HG02759 (cell line): ENCODE measurements around the gene THBD.

Source experiments
- ATAC-seq: cut with Tn5 transposase; IDR thresholded peaks from one replicate; pipeline ENCODE4 v1.9.1; 2021; ENCODE audit warnings: mild to moderate bottlenecking, moderate library complexity; ENCODE audit not compliant: unreplicated experiment

Gene THBD

DNA sequence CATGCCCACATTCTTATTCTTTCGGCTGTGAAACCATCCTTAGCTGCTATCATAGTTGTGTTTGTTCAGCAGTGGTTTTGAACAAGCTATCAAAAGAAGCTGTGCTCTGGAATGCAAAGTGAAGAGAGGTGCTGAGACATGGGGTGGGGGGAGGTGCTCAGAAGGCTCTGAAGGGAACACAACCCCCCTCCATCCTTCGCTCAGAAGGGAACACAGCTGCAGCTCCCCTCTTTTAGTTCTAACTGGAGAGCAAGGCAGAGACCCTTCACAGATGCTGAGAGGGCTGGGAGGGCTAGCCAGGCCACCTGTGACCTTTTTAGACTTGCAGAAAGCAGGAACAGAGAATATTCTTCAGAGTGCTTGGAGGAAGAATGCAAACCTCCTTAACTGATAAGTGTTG, 32.0 kb downstream of the THBD start:
- no peak for ATAC-seq

DNA sequence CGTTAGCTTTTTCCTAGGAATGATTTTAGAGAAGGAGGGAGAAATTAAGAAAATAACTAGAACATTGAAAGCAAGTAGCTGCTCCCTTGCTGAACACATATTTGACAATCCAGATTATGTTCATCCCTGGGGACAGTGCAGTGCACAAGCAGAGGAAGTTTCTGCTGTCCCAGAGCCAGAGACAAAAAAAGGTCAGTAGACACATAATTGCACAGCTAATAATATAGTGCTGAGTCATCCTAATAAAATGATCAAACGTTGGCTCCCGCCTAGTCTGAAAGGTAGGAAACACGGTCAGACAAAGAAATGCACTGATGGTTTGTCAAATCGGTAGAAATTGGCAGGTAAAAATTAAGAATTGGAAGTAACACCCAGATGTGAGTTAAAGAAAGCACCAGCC, 36.0 kb downstream of the THBD start:
- no peak for ATAC-seq

DNA sequence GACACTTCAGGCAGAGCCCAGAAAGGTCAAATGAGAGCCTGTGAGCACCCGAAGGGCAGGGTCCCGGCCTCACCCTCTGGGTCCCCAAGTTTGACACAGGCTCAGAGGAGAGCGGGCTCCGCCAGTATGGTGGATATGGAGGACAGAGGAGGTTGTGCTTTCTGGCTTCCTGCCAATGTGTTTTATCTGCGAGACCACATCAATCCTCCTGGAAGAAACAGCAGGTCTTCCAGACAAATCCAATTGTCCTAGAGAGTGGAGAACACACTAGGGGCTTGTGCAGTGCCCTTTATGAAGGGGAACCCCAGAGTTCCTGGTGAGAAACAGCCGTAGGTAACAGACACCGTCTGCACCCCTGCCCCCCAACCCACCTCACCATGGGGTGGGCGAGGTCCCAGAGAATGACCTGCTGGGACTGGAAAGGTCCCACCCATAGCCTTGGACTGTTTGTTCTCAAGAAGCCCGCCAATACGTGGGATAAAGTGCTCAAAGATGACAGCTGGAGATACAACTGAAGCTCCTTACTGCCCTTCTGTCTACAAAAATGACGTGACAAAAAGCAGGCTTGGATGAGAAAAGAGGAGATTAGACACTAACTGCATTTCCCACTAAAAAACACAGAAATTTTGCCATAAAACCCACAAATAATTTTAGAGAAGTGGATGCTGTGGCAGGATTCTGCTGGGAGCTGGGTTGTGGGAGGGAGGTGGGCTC, 38.3 kb downstream of the THBD start:
- ATAC-seq = no peak

DNA sequence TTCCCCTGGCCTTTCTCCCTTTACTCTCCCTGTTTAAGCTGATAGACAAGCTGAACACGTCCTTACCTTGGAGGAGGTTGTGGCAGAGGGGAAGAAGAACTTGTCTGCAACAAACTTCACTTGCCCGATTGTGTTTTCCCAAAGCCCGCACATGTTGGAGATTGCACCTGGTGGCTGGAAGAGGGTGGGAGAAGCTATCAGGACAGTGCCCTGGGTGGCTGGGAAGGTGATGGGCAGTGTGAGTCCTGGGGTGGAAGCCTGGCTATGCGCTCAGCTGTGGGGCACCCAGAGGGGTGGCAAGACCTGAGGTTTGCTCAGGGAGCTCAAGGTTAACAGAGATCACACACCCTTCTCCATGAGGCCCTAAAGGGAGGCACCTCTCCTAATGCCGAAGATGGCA, 39.4 kb downstream of the THBD start:
- no peak for ATAC-seq

DNA sequence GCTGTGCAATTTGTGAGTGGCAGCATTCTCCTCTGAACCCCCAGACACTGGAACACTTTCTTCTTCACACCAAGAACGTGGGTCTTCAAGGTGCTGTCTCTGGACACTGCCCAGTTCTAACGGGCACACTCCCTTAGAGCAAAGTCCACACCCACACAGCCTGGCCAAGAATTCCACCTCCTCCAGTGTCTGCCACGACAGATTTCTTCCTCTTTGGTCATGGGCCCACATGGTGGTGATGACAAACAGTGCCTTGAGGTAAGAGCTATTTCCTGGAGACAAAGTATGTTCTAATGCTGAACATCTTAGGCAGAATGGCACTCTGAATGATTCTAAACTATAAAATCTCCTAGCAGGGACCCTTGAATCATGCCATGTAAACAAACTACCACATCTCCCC, 39.8 kb downstream of the THBD start:
- no peak for ATAC-seq

DNA sequence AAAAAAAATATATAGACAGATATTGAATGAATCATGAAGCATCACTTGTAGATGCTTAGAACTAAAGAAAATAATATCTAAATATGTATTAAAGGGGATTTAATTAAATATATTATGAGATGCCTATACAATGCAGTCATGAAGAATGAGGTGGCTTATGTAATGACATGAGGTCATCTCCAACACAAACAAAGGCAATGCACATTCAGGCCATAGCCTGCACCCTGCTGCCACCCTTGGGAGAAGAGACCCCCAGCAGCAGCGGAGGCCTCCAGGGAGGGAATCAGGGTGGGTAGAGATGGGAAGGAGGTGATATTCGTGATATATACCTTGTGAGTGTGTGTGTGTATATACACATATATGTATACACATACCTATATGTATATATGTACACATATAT, 40.8 kb downstream of the THBD start:
- no peak for ATAC-seq

DNA sequence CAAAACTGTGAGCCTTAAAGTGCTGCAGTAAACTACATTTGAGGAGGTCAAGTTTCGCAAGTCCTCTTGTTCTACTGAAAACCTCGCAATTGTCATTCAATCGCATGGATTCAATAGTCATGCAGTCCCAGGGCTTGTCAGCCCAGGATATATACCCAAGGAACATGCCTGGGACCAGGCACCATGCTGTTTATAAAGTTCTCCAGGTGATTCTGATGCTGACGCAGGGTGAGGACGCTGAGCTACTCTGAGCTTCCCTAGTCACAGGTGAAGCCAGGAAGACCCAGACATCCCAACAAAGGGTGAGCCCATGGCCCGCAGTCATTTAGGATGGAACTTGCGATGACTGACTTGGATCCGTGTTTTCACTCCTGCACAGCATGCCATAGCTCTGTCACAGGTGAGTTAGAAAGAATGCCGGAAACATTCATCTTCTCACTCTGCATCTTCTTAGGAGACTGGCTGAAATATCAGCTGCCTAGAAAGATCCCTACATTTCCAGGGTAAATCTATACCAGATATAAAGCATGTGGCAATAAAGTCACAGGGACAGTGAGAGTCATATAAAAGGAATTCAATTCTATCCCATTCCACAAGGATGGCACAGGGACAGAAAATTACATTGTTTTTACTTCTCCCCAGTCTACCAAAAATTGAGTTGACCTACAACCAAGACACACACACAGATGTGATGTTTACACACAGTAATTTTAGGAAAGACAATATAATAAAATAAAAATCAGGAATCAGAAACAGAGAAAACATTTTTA, 41.4 kb downstream of the THBD start:
- no peak for ATAC-seq

DNA sequence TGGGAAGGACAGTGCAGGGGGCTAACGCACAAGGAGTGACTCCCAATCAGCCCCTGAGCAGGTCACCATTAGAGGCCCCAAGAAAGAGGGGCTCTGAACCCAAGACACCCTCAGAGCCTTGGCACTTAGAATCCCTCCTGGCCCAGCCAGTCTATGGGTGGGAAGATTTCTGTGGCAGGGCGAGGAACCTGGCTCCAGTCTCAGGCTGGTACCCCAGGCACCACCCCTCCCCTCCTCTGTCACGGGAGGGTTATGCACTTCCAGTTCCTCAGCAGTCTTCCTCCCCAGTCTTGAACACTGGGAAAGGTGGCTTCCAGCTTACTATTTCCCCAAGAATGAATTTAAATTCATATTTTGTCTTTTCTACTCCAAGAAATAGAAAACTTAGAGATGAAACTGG, 42.0 kb downstream of the THBD start:
- ATAC-seq = no peak

DNA sequence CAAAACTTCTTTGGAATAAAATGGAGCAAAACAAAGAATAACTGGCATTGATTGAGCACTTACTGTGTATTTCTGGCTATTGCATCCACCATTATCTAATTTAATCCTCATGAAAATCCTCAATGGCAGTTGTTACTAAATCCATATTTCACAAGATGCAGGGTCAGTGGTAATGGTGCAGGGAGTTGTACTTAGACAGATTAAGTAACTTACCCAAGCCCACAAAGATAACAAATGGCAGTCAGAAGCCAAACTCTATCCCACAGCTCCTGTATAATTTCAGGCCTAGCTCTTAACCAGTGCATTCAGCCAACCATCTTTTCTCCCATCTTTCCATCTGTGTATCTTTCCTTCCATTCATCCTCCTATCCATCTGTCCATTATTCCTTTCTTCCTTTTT, 43.7 kb downstream of the THBD start:
- ATAC-seq = no peak

DNA sequence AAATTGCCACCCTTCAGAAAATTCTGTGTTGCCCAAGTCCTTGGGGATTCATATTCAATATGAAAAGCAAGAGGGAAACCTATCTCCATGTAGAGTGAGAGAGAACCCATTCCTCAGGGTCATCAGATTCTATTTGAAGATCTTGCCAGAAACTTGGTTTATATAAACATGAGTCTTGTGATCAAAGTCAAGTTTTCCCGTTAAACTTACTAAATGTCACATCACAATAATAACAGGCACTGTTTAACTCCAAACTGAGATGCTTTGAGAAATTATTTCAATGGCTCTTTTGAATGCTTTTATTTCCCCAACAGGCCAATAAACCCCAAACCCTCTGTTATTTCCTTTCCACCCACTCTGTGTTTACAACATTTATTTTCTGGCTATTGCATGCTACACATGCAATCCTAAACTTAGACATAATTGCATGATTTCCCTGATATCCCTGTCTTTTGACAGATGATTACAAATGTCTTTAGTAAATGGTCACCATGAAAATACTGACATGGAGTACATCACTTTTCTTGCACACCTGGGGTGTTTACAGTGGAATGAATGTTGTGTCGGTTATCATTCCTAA, 45.5 kb downstream of the THBD start:
- ATAC-seq = no peak

DNA sequence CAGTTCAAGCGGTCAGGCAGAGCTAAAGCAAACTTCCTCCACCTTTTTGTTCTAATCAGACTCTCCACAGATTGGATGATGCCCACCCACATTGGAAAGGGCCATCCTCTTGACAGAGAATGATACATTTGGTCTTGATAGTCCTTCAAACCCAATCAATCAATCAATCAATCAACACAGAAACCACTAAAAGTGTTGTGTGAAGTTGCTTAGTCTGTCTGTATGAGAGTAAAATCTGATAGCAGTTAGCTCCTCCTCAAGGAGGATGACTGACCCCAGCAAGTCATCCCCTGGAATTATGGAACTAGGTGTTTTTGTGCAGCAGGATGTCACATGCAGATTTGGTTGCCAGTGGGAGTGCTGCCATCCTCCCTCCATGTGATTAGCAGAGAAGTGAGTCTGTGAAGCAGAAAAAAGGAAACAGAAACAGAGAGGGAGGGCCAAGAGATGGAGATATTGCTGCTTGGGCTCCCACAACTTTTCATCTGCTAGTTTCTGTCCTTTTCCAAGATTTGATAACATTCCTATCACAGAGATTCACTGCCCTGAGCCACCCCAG, 46.3 kb downstream of the THBD start:
- no peak for ATAC-seq

DNA sequence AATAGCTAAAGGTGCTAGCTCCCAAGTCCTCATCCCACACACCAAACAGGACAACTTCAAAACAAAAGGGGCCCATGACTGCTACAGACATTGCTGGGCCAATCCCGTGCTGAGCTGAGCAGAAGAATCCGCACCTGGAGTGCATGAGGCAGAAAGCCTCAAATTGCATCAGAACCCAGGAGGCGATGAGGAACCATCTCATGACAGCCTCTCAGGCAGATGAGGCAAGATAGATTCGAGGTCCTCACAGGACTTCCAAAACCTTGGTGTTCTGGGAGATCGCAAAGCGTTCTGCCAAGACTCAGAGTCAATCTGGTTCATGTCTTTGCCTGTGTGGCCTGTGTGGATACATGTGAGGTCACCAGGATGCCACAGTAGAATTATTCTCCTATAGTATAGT, 47.2 kb downstream of the THBD start:
- no peak for ATAC-seq

DNA sequence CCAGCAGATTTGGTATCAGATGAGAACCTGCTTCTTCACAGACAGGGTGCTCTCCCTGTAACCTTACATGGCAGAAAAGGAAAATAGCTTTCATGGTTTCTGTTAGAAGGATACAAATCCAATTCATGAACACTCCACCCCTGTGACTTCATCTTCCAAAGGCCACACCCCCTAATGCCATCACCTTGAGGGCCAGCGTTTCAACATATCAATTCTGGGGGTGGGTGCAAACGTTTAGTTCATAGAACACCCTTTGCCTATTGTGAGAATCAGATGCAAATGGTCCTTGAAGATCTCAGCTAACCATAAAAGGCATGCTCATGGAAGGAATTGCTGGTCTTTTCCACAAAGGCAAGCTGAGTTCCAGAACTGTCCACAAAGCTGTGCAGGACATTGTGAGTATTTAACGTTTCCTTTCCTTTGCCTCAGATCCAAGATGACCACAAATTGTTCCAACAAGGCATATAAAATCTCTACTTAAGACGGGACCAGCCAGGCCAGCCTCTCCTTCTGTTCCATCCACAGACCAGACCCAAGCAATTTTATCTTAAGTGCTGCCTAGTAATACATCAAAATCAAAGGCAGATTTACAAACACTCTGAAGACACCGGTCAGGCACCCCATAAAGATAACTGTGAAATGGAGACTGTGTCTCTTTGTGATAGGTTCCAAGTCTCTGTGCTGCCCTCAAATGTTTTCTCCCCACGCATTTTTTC, 49.1 kb downstream of the THBD start:
- ATAC-seq = no peak

DNA sequence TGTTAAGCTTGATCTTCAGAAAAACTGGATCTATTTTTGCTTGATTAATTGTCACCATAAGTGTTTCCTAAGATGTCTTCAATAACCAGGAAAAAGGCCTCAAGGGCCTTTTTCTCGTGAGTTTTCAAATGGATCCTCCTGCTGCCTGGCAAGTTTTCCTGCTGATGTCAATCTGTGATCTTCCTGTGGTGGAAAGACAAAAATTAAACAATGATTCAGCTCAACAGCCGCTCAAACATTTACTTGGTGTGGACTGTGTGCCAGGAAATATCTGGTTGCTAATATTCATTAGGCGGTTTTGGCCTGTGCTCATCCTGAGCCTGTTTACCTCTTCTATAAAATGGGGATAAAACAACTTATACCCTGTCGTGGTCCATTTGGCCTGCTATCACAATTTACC, 49.7 kb downstream of the THBD start:
- ATAC-seq = no peak

DNA sequence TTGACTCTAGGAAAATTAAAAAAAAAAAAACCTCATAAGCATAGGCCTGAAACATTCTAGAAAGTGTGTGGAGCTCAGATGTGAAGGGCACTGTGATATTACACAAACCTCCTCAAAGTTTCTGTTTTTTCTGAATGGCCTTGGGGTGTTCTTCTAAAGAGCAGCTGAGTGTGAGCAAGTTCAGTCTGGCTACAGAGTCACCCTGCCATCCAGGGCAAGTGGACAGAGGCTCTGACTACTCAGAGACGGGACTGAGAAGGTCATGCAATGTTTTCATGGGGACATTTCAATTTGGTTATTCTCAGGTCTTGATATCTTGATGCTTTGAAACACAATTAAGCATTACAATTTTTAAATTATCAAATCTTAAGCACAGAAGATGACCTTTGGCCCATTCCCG, 51.0 kb downstream of the THBD start:
- ATAC-seq = no peak

DNA sequence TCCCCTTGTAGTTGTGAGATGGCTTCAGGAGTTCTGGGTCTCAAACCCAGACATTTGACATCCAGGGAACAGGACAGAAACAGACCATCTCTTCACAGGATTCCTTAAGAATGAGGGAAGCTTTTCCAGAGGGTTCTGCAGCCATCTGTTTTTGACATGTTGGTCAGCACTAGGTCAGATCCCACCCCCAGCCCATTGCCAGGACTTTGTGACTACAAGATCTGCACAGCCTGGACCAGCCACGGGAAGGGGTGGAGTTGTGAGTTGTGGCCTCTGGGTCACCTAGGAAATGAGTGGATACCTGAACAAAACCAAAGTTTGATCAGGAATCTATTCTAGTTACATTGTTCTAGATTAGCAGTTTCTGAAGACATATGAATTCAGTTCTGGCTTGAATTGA, 53.5 kb downstream of the THBD start:
- ATAC-seq = no peak
